Measurements from ENCODE around the gene WNT8A.

WNT8A gene

GRCh38 chr5:138128334-138128733 is 44.5 kb downstream of the WNT8A start:
- no peaks in the 10 kb centered on the region for H3K9me3 Mint-ChIP-seq
- no peak for DNase-seq

GRCh38 chr5:138129347-138129746 is 45.5 kb downstream of the WNT8A start:
- no peaks in the 10 kb centered on the region for H3K36me3 Mint-ChIP-seq (ENCODE audit: low read depth)
- TF ChIP-seq CTCF (IDR thresholded peaks at IDR 0.05), result no peak
- no peak for DNase-seq
- no peak overlapping the region for H3K27ac Mint-ChIP-seq
- H3K4me3 Mint-ChIP-seq, result no peak overlapping the region
- H3K4me1 Mint-ChIP-seq, result peaks cover 18% of the 10 kb centered on the region
- no peaks in the 10 kb centered on the region for H3K27me3 Mint-ChIP-seq (ENCODE audit: low read depth, poor library complexity)
- H3K9me3 Mint-ChIP-seq, result no peaks in the 10 kb centered on the region

More at GRCh38 chr5:138128334-138128733, 44.5 kb downstream of the WNT8A start:
- Mint-ChIP-seq H3K27ac (peak overlapping the region; percentile 31), H3K27me3 (ENCODE audit: low read depth, poor library complexity) (no peaks in the 10 kb centered on the region), H3K36me3 (ENCODE audit: low read depth) (no peaks in the 10 kb centered on the region), H3K4me3 (no peak overlapping the region), H3K4me1 (peaks cover 14% of the 10 kb centered on the region)
- TF ChIP-seq CTCF (IDR thresholded peaks at IDR 0.05), result no peak

GRCh38 chr5:138132543-138132942 is 48.7 kb downstream of the WNT8A start:
- DNase-seq, result no peak
- H3K36me3 Mint-ChIP-seq (ENCODE audit: low read depth), result no peaks in the 10 kb centered on the region
- H3K4me3 Mint-ChIP-seq, result no peak overlapping the region
- TF ChIP-seq CTCF (IDR thresholded peaks at IDR 0.05), result no peak
- no peaks in the 10 kb centered on the region for H3K27me3 Mint-ChIP-seq (ENCODE audit: low read depth, poor library complexity)
- peaks cover 18% of the 10 kb centered on the region for H3K4me1 Mint-ChIP-seq
- no peaks in the 10 kb centered on the region for H3K9me3 Mint-ChIP-seq
- H3K27ac Mint-ChIP-seq, result no peak overlapping the region

- H3K4me3 Mint-ChIP-seq, result peak within 1 kb of the TSS; percentile 86
- no peak within 1 kb of the TSS for H3K27ac Mint-ChIP-seq
- H3K4me1 Mint-ChIP-seq, result peaks cover 15% of the 10 kb centered on the region
- DNase-seq, result peak; percentile 65
- peaks cover 3% of the 10 kb centered on the region for H3K27me3 Mint-ChIP-seq (ENCODE audit: low read depth, poor library complexity)
- no peak for TF ChIP-seq CTCF (IDR thresholded peaks at IDR 0.05)
- no peaks in the 10 kb centered on the region for H3K36me3 Mint-ChIP-seq (ENCODE audit: low read depth)
- H3K9me3 Mint-ChIP-seq, result no peaks in the 10 kb centered on the region
These were observed 55.3 kb downstream of the WNT8A start, which contains the start of gene NME5 for GRCh38 chr5:138138949-138139780. Gene NME5 (minus strand): TSS chr5:138139428. CDS start chr5:138138780, 648 bp downstream.

- no peak for DNase-seq
- Mint-ChIP-seq H3K4me1 (peaks cover 15% of the 10 kb centered on the region), H3K9me3 (no peaks in the 10 kb centered on the region), H3K27ac (no peak overlapping the region), H3K36me3 (ENCODE audit: low read depth) (no peaks in the 10 kb centered on the region), H3K27me3 (ENCODE audit: low read depth, poor library complexity) (peaks cover 3% of the 10 kb centered on the region), H3K4me3 (peak overlapping the region; percentile 86)
- TF ChIP-seq CTCF (IDR thresholded peaks at IDR 0.05), result no peak
These were observed 55.9 kb downstream of the WNT8A start for GRCh38 chr5:138139781-138140090.

- Mint-ChIP-seq H3K27me3 (ENCODE audit: low read depth, poor library complexity) (peaks cover 3% of the 10 kb centered on the region), H3K9me3 (no peaks in the 10 kb centered on the region), H3K4me1 (peaks cover 15% of the 10 kb centered on the region), H3K36me3 (ENCODE audit: low read depth) (no peaks in the 10 kb centered on the region), H3K4me3 (peak overlapping the region; percentile 23), H3K27ac (no peak overlapping the region)
- TF ChIP-seq CTCF (IDR thresholded peaks at IDR 0.05), result no peak
- no peak for DNase-seq
These were observed 56.4 kb downstream of the WNT8A start for GRCh38 chr5:138140268-138140667.

Data from nephron progenitor cell (in vitro differentiated cells).